ENCODE measurements around the gene ARHGAP18. TPM values are rescaled to one million over a fixed set of nuclear protein-coding genes. Genes with fewer than 3 reads are reported as not detected.

The ARHGAP18 gene
- total and polyA plus RNA-seq, 10 of the 15 experiments (the other 5 are each of a cell fraction or from before 2014, with no cell fraction given), result 18.2 to 52.2 (median 31.7) TPM

GRCh38 chr6:129651291-129651691, 58.7 kb downstream of the ARHGAP18 start:
- POLR2A ChIA-PET, result interaction anchor here (1.0 to 2.0 kb wide), 3 partner anchors 11 to 94 kb away, joined by 3 to 6 read pairs (median 4); no protein-coding TSS in a partner anchor
- TF ChIP-seq SPI1 (IDR thresholded peaks at IDR 0.05; ENCODE audit: borderline replicate concordance, insufficient read depth, low read depth, low read length), result 0 out of 2 replicates have a peak, but pooled peaks have one; percentile 14
- TF ChIP-seq POU2F2 (IDR thresholded peaks at IDR 0.05; ENCODE audit: borderline replicate concordance, low read depth, low read length), result no peak
- TF ChIP-seq HDAC2 (IDR thresholded peaks at IDR 0.05), result no peak
- TF ChIP-seq TCF3 (IDR thresholded peaks at IDR 0.05; ENCODE audit: borderline replicate concordance, insufficient read depth, low read depth, low read length), result no peak
- Histone ChIP-seq H3K4me1 (ENCODE audit: control insufficient read depth, insufficient read depth, low read length) (peaks cover 35% of the 10 kb centered on the region), H3K27me3 (replicated peaks in 1 of 2; ENCODE audit: control insufficient read depth in 2 of 2, insufficient read depth in 2 of 2, low read length in 1 of 2) (no peaks in the 10 kb centered on the region), H4K20me1 (ENCODE audit: control insufficient read depth, insufficient read depth) (no peaks in the 10 kb centered on the region), H3K36me3 (ENCODE audit: control insufficient read depth in 2 of 2, insufficient read depth in 2 of 2, low read length in 1 of 2) (peaks cover 0 to 3% of the 10 kb centered on the region in 2 experiments; a peak in 1 of 4 replicates), H3K4me2 (ENCODE audit: control insufficient read depth, insufficient read depth) (peak overlapping the region; percentile 72), H3K9me3 (replicated peaks; ENCODE audit: control insufficient read depth, insufficient read depth, low read length) (no peaks in the 10 kb centered on the region), H3K27ac (ENCODE audit: control insufficient read depth, insufficient read depth) (peak overlapping the region; percentile 78), H3K79me2 (ENCODE audit: control insufficient read depth, insufficient read depth, low read length) (peaks cover 65% of the 10 kb centered on the region), H3K4me3 (no peak overlapping the region), H2AFZ (ENCODE audit: control insufficient read depth, low read depth, low read length) (no peak overlapping the region), H3K9ac (ENCODE audit: control insufficient read depth, insufficient read depth, low read length) (peak overlapping the region; percentile 49; the same call in 1 of the 2 replicates)
- FAIRE-seq (no peak), DNase-seq (ENCODE audit: low read depth, low spot score) (no peak), ATAC-seq (no peak)
- CTCF ChIA-PET, result interaction anchor here (1.3 kb wide), 1 partner anchor 11 kb away, joined by 4 read pairs; no protein-coding TSS in a partner anchor
- in situ Hi-C loops (cut with MboI) (no loop called here), intact Hi-C loops (cut with micrococcal nuclease; ENCODE audit: unreplicated experiment) (no loop called here)
- SMC1A ChIA-PET (ENCODE audit: uncharacterized antibody, unreplicated experiment), result interaction anchor here (1.3 to 9.8 kb wide), 3 partner anchors 9 to 21 kb away, joined by 3 to 72 read pairs (median 29); no protein-coding TSS in a partner anchor
- BruUV-seq (replicated peaks), result no TSS peak
- RAD21 ChIA-PET (ENCODE audit: unreplicated experiment), result interaction anchor here (1.0 to 1.6 kb wide), 5 partner anchors 9 to 56 kb away, joined by 3 to 4 read pairs (median 3); no protein-coding TSS in a partner anchor
- 13% methylated on average over 2 of the region's 2 CpGs for WGBS (ENCODE audit: insufficient coverage, insufficient replicate concordance, low lambda C conversion rate, missing lambda C conversion rate)

- ChIA-PET CTCF (interaction anchor here (0.7 to 1.4 kb wide), 5 partner anchors 9 to 46 kb away, joined by 3 to 4 read pairs (median 3); no protein-coding TSS in a partner anchor), RAD21 (ENCODE audit: unreplicated experiment) (interaction anchor here (1.1 kb wide), 3 partner anchors 13 to 39 kb away, joined by 3 to 6 read pairs (median 4); no protein-coding TSS in a partner anchor), POLR2A (interaction anchor here (0.7 to 1.6 kb wide), 3 partner anchors 9 to 397 kb away, joined by 4 to 7 read pairs (median 7); no protein-coding TSS in a partner anchor), SMC1A (ENCODE audit: uncharacterized antibody, unreplicated experiment) (interaction anchor here (1.1 to 9.8 kb wide), 7 partner anchors 13 to 81 kb away, joined by 3 to 72 read pairs (median 4); no protein-coding TSS in a partner anchor)
- intact Hi-C loops (cut with micrococcal nuclease; ENCODE audit: unreplicated experiment) (loop anchor here (5.0 kb wide), 1 partner anchor 42 kb away; no protein-coding TSS in a partner anchor), in situ Hi-C loops (cut with MboI) (no loop called here)
- Histone ChIP-seq H2AFZ (ENCODE audit: control insufficient read depth, low read depth, low read length) (no peak overlapping the region), H3K9ac (ENCODE audit: control insufficient read depth, insufficient read depth, low read length) (no peak overlapping the region), H3K27ac (ENCODE audit: control insufficient read depth, insufficient read depth) (peak overlapping the region; percentile 36), H3K9me3 (replicated peaks; ENCODE audit: control insufficient read depth, insufficient read depth, low read length) (no peaks in the 10 kb centered on the region; the same call in 2 of the 3 replicates), H4K20me1 (ENCODE audit: control insufficient read depth, insufficient read depth) (no peaks in the 10 kb centered on the region), H3K4me3 (no peak overlapping the region), H3K79me2 (ENCODE audit: control insufficient read depth, insufficient read depth, low read length) (peaks cover 67% of the 10 kb centered on the region), H3K4me2 (ENCODE audit: control insufficient read depth, insufficient read depth) (no peak overlapping the region), H3K4me1 (ENCODE audit: control insufficient read depth, insufficient read depth, low read length) (peaks cover 54% of the 10 kb centered on the region), H3K36me3 (ENCODE audit: control insufficient read depth in 2 of 2, insufficient read depth in 2 of 2, low read length in 1 of 2) (peaks cover 0 to 3% of the 10 kb centered on the region in 2 experiments; a peak in 1 of 4 replicates), H3K27me3 (replicated peaks in 1 of 2; ENCODE audit: control insufficient read depth in 2 of 2, insufficient read depth in 2 of 2, low read length in 1 of 2) (no peaks in the 10 kb centered on the region)
- WGBS (ENCODE audit: insufficient coverage, insufficient replicate concordance, low lambda C conversion rate, missing lambda C conversion rate), result 94% methylated on average over 15 of the region's 15 CpGs
- BruUV-seq (replicated peaks), result no TSS peak
- no peak for ATAC-seq
- DNase-seq (ENCODE audit: low read depth, low spot score), result no peak
- FAIRE-seq, result no peak
- no peak for TF ChIP-seq TCF3 (IDR thresholded peaks at IDR 0.05; ENCODE audit: borderline replicate concordance, insufficient read depth, low read depth, low read length)
- no peak for TF ChIP-seq IKZF2 (IDR thresholded peaks at IDR 0.05)
- no peak for TF ChIP-seq EP300 (IDR thresholded peaks at IDR 0.05; ENCODE audit: borderline replicate concordance in 1 of 2, control insufficient read depth in 1 of 2, low read depth in 2 of 2, low read length in 2 of 2)
- no peak for TF ChIP-seq E2F4 (IDR thresholded peaks at IDR 0.05; ENCODE audit: low read depth, low read length)
- TF ChIP-seq JUND (IDR thresholded peaks at IDR 0.05; ENCODE audit: low read depth, low read length), result no peak
- TF ChIP-seq MXI1 (IDR thresholded peaks at IDR 0.05; ENCODE audit: low read depth, low read length), result no peak
- TF ChIP-seq CREB1 (IDR thresholded peaks at IDR 0.05; ENCODE audit: low read depth), result no peak
- no peak for TF ChIP-seq DPF2 (IDR thresholded peaks at IDR 0.05)
- no peak for TF ChIP-seq IKZF1 (conservative IDR thresholded peaks at IDR 0.05)
- TF ChIP-seq CHD4 (IDR thresholded peaks at IDR 0.05), result no peak
Observed at GRCh38 chr6:129648819-129649491, 61.0 kb downstream of the ARHGAP18 start.

Data from GM12878 (cell line).